HL-60/S4 (cell line): Measurements from ENCODE around the gene SINHCAF.
"Not testable (repeated sequence)": the region's sequence is repeated elsewhere in the genome, so short reads cannot be mapped to it uniquely, and the experiment has no call there.

Source experiments
- in situ Hi-C: fragments of 300-500 bp; cut with MboI; formaldehyde crosslinking; loops from 2 replicates; pipeline ENCODE4 v1.14.3; 2022; ENCODE audit warnings: low sequenced_read_pairs

SINHCAF gene

DNA sequence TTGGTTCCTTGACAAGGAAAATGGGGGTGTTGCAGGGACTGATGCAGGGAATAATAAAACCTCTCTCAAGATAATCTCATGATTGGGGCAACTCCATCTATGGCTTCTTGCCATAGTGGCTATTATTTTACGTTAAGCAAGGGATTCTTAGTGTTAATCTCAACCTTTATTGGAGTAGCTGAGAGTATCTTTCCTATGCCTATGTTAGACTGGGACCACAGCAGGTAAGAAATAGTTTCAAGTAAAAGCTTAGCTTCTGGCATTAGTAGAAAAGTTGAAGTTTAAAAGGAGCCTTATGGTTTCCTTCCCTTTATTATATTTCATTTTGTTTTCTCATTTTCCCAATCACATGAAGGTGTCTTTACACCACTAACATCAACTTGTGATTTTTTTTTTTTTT, 16.7 kb downstream of the SINHCAF start:
- in situ Hi-C loops = no loop called here

DNA sequence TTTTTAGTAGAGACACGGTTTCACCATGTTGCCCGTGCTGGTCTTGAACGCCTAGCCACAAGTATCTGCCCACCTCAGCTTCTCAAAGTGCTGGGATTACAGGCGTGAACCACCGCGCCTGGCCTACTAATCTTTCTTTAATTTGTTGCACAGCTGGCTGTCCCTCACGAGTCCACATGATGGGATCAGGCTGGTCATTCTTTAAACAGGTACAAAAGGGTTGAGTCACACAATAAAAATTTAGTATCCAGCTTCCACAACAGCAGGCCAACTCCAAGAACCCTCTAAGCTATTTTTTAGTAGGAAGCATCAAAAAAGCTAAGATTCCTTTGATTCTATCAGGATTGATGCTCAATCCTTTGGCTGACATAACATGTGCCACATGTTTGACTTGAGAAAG, 17.8 kb downstream of the SINHCAF start:
- in situ Hi-C loops = no loop called here

DNA sequence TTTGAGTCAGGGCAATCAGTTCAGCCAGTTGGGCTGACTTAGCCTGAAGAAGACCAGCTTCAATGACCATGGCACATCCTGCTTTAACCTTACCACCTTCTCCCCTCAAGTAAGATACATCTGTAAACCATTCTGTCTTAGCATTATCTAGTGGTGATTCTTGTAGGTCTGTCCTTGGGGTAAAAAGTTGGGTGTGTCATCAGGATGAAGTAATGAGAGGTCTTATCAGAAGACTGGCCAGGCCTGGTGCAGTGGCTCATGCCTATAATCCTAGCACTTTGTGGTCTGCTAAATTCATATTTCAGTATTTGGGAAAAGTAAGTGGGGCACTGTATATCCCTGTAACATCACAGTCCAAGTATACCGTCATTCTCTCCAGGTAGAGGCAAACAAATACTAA, 19.1 kb downstream of the SINHCAF start:
- in situ Hi-C loops = no loop called here

DNA sequence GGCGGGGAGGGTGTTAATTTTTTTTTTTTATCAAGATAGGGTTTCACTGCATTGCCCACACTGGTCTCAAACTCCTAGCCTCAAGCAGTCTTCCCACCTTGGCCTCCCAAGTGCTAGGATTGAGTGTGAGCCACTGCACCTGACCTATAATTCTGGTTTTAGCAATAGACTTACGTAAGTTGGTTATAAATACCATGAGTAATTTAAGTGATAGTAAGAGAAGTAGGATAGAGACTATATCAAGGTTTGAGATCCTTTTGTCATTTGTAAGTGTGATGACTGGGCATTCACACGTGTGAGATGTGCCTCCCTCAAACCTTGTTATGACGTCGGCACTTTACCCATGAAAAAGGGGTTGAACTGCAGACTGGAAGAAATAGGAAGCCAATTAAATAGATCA, 22.5 kb downstream of the SINHCAF start:
- in situ Hi-C loops = no loop called here

DNA sequence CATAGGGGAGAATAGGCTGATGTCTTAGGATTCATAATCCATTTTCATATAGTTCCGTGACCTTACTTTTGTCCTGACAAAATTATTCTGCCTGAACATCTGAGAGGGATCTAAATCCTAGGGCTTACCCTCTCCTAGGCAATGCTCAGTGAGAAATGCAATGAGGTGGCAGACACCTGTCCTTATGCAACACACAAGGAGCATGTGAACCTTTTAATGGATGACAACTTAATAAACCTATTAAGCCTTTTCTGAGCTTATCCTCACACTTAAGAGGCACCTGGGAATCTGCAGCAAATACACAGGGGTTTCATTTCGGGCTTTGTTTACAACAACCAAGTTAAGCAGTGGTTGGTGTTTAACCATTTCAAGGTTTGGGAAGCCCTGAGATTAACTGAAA, 24.6 kb downstream of the SINHCAF start:
- in situ Hi-C loops = no loop called here

DNA sequence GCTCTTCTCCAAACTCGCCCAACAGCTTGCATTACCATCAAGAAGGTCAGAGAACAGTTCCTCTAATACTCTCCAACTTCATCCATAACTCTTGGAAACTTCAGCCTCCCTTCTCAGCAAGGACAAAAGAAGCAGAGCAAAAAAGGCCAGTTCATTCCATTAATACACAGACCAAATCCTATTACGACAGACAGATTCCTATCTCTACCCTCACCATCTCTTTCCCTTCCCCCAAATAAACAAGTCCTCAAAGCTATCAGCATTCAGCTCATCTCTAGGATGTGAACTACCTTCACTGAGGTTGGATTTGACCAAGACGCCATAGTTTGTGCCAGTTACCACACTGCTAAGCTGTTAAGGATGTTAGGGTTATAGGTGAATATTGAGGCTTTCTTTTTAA, 25.2 kb downstream of the SINHCAF start:
- in situ Hi-C loops = no loop called here

DNA sequence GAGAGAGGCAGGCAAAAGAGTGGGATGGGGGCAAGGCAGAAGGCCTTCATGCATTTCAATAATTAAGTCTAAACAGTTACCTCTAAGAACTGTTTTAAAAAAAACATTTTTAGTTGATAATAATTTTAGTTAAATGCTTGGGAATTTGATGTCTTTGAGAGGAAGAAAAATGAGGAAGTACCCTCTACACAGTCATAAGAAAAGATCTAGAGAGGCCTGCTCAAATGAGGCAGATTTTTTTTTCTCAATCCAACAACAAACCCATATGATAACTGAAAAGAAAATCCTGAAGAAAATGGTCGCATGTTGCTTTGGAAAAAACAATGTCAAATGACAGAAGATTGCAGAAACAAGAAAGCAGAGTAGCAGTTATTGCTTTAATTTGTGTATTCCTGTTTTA, 25.6 kb downstream of the SINHCAF start:
- in situ Hi-C loops = no loop called here

DNA sequence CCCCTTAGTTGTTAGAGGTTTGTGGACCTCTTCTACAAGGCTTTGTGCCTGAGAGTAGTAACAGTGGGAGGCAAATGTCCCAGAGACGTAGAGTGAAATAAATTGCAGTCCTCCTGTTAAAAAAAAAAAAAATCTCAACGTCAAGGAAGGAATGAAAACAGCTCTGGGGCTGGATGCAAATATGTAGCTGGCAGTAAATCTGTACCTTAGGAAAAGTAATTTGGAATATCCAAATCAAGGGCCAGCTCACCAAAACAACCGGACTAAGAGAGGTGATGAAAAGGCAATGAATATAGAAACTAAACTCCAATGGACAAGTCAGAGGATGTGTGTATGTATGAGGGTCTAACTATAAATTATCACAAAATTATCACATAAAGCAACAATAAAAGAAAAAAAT, 27.0 kb downstream of the SINHCAF start:
- in situ Hi-C loops = no loop called here

DNA sequence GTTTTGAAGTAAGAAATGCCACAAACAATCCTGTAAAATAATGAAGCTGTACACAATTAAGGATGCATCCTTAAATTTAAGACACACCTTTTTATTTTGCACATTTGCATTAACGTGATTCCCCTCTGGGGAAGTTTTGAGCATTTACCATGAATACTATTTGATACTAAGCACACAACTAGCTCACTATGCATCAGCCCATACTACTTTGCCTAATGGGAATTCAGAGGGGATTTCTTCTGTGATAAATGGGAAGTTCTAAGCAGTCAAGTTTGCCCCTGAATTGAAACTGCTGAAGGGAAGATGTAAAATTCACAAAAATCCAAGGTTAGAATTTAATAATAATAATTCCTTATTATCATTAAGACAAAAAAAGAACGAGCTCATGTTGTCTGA, 27.4 kb downstream of the SINHCAF start:
- in situ Hi-C loops = no loop called here

DNA sequence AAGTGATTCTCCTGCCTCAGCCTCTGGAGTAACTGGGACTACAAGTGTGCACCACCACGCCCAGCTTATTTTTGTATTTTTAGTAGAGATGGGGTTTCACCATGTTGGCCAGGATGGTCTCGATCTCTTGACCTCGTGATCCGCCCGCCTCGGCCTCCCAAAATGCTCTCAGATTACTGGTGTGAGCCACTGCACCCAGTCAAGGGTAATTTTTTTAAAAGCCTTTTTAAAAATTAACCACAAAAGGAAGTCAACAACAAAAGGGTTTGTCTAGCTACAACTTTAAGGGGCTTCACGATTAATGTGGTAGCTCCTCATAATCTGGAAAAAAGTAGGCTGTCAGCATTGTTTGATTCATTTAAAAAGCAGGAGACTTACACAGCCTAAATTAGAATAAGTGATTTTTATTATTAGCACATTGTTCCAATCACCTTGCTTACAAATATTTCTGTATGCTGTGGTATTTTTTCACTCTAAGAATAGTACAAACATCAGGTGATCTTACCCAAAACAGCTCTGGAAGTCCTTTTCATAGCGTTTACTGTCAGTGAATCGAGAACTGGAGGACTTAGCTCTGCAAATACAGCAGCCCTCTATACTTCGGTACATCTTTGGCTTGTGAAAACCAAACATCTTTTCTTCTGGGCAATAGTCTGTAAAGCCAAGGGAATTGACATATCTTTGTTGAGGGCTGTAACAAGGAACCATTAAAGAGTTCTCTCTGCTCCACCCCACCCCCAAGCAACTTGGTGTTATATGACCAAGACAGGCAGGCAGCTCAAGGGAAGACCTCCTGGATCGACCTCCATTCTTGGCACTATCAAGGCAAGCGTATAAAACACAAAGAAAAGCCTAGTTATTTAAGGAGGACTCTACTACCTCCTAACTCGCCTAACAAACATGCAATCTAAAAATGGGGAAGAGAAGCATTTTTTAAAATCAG, 28.1 kb downstream of the SINHCAF start:
- in situ Hi-C loops = no loop called here

DNA sequence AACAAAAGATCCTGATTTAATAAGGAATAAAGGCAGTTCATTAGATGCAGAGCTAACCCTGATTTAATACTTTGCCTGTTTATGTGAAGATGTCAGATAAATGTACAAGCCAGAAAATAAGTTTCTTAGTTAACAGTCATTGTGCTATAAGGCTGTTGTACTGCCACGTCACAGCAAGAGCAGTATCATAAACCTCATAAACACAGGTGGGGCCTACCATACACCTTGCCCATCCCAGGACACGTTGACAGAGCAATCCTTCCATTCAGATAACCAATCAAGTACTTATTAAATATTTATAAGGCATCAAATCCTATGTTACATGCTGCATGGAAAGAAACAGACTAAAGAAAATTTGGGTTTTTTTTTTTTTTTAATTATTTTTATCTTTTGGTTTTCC, 36.5 kb downstream of the SINHCAF start:
- in situ Hi-C loops = no loop called here

DNA sequence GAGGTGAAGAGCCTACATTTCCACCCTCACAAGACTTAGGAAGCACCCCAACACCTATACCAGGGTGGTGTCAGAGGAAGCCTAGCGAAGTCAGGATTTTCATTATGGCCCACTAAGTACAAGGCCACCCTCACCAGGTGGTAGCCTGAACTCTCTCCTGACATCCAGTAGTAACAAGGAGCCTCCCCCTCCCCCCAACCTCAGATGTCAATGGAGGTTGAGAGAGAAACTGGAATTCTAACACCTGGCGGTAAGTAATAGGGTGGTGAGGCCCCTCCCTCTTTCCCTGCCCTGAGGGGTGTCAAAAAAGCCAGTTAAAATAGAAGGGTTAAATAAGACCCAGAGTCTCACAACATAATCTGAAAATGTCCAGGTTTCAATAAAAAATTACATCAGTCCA, 37.6 kb downstream of the SINHCAF start:
- in situ Hi-C loops = no loop called here

DNA sequence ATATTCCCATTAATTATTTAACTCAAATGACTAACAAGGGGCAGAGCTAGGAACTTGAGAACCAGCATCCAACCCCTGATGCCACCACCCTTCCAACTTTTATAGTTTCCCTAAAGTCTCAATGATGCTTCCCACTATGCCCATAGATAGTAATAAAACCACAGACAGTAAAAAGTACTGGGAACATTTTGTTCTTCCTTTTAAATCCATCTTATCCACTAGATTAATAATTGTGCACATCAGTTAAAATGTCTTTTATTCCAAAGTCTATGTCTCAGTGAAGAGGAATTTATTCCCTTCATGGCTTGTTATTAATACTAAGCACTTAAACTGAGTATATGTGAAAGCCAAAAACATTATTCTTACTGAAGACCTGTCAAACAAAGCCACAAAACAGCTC, 45.8 kb downstream of the SINHCAF start:
- in situ Hi-C loops = no loop called here

DNA sequence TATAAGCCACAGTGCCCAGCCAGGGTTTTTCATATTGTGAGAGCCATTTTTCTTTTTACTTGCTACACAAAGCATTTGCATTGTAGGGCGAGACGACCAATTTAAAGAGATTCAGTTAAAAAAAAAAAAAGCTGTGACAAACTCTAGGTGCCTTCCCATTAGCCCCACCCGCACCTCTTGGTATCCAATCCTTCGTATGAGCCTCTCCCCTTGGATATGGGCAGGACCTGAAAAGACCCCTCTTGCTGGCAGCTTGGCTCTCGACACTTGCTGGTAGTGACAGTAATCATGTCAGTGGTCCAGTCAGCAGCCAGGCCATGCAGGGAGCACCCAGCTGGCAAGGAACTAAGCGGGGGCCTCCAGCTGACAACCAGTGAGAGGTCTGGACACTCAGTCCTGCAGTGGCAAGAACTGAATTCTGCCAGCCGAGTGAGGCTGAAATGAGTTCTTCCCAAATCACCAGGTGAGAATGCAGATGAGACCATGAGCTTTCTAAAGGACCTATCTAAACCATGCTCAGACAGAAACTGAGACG, 46.5 kb downstream of the SINHCAF start:
- in situ Hi-C loops = no loop called here

DNA sequence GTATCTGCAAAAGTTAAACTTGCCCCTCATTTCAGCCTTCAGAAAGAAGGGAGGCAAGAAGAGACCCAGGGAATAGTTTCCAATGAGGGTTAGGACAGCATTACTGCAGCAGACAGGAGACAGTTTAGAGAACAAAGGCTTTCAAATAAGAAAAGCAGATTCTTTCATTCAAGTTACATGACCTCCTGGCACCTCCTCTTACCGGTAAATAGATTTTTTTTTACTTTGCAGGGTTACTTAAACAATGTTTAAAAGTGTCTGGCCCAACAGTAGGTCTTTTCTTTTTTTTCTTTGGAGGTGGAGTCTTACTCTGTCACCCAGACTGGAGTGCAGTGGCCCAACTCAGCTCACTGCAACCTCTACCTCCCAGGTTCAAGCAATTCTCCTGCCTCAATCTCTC, 47.1 kb downstream of the SINHCAF start:
- in situ Hi-C loops = no loop called here

DNA sequence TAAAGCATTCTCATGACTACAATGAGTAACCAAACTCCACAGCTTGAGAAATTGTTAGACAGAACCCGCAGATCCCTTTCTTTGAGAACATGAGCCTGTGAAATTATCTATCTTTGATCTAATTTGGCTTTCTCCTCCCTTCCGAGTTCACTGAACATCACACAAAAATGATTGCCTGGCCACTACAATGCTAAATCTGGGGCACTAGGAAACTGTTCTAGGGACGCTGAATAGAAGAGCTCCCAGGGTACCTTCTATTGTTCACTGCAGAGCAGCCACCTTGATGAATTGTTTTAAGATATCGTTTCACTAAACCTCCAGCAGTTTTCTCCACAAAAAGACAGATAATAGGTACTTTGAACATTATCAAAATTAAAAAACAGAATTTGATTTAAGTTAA, 47.5 kb downstream of the SINHCAF start:
- in situ Hi-C loops = no loop called here

DNA sequence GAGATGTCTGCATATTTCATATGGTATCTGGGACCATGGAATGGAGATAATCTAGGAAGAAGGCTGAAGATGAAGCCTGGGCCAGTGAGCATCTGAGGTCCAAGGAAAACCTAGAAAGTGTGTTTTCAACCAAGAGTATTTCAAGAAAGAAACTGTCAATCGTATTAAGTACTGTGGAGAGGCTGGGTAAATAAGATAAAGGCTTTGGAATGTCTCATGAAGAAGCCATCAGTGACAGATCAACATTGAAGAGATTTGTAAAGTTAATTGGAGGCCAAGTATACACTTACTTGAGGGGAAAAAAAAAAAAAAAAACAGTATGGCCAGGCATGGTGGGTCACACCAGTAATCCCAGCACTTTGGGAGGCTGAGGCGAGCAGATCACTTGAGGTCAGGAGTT, 48.9 kb downstream of the SINHCAF start:
- in situ Hi-C loops = no loop called here

DNA sequence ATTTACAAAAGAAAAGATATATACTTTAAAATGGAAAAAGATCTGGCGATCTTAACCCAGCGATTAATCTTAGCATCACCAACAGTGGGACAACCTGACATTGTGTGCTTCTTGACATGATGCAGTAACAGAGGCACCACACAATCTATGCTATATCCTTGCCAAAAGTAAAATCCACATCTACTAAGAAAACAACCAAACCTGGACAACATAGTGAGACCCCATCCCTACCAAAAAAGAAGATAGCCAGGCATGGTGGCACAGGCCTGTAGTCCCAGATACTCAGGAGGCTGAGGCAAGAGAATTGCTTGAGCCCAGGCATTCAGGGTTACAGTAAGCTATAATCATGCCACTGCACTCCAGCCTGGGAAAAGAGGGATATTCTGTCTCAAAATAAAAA, 50.5 kb downstream of the SINHCAF start:
- in situ Hi-C loops = no loop called here

DNA sequence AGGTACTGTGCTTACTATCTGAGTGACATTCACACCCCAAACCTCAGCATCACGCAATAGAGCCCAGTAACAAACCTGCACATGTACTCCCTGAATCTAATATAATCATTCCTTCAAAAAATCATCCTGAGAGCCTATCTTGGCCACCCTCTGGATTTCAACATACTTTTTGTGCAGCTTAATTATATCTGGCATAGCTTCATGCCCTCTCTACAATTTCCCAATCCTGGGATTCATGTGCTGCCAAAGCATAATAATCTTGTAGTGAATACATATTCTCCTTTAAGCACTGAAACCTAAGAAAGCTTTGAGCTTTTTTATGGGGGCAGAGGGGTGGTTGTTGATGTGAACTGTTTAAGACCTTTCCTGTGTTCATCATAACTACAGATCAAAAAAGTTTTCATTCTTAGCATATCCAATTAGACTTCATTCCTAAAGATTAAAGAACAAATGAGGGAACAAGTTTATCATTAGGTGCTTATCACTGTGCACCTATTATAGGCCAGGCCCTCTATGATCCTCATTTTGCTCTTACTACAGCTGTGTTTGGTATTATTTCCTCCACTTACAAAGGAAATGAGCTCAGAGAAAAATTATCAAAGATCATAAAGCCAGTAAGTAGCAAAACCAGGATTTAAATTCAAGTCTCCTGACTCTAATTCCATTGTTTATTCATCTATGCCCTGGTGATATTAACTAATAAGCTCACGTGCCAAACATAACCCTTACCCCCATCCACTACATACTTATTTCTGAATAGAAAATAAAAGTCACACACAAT, 51.2 kb downstream of the SINHCAF start:
- in situ Hi-C loops = no loop called here

DNA sequence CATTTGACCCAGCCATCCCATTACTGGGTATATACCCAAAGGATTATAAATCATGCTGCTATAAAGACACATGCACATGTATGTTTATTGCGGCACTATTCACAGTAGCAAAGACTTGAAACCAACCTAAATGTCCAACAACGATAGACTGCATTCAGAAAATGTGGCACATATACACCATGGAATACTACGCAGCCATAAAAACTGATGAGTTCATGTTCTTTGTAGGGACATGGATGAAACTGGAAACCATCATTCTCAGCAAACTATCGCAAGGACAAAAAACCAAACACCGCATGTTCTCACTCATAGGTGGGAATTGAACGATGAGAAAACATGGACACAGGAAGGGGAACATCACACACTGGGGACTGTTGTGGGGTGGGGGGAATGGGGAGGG, 52.2 kb downstream of the SINHCAF start:
- in situ Hi-C loops = not testable (repeated sequence)

DNA sequence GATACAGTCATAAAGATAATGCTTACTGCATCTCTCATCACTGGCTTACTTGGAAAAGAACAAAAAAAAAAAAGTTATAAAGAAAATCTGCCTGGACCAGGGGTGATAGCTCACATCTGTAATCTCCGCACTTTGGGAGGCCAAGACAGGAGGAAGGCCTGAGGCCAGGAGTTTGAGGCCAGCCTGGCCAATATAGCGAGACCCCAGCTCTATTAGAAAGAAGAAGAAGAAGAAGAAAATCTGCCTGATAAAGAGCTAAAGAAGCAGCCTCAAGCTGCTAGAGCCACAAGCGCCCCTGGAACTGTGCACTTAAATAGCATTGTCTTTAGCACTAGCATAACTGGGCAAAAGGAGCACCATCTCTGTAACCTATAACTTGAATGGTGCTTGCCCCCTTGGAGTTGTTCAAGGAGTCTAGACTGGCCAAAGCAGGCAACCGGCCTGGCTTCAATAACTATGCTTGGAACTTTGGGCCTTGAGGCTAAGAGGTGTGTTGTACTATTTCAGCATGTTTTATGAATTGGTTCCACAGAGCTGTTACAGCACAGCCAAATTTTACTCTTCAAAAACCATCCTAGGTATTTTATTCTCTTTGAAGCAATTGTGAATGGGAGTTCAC, 53.2 kb downstream of the SINHCAF start:
- in situ Hi-C loops = no loop called here

DNA sequence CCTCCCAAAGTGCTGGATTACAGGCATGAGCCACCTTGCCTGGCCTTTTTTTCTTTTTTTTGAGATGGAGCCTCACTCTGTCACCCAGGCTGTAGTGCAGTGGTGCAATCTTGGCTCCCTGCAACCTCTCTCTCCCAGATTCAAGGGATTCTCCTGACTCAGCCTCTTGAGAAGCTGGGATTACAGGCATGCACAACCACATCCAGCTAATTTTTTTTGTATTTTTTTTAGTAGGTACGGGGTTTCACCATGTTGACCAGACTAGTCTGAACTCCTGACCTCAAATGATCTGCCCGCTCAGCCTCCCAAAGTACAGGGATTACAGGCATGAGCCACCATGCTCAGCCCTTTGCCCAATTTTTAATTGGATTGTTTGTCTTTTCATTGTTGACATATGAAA, 58.0 kb downstream of the SINHCAF start:
- in situ Hi-C loops = no loop called here
